Activated CD8-positive, alpha-beta T cell treated with anti-CD3 and anti-CD28 coated beads, Interleukin-2, amount 10 ng/mL, durations not matched to agents 7 days and 5 days (primary cell): ENCODE results near the gene PDE4B. TPM values are rescaled to one million over a fixed set of nuclear protein-coding genes. Genes with fewer than 3 reads are reported as not detected.
A peak's percentile ranks its signal among the peaks of the same experiment; 100 is the strongest.
"Not testable (repeated sequence)": the region's sequence is repeated elsewhere in the genome, so short reads cannot be mapped to it uniquely, and the experiment has no call there.

Experiments used
- ATAC-seq: fragments of 150-1000 bp; cut with Tn5 transposase; one replicate; pipeline ENCODE4 v1.10.0; 2021; ENCODE audit warnings: moderate library complexity
- CTCF ChIA-PET: fragments of 350-600 bp; sonication (Branson Sonifier 250); formaldehyde crosslinking; loops from one replicate; lab custom pipeline; 2021; ENCODE audit warnings: antibody characterized with exemption; lab: Charles Lee
- POLR2A ChIA-PET: fragments of 350-600 bp; sonication (Branson Sonifier 250); formaldehyde crosslinking; loops from one replicate; lab custom pipeline; 2021; ENCODE audit warnings: antibody characterized with exemption; lab: Charles Lee
- DNase-seq: peaks from one replicate; pipeline ENCODE4 v3.0.0-alpha.2; 2020
- H3K27ac Mint-ChIP-seq: one replicate; pipeline ENCODE4 v1.8.0; 2021; ENCODE audit warnings: mild to moderate bottlenecking, mixed read lengths
- H3K27me3 Mint-ChIP-seq: one replicate; pipeline ENCODE4 v1.8.0; 2021; ENCODE audit warnings: low read depth, mixed read lengths
- H3K36me3 Mint-ChIP-seq: one replicate; pipeline ENCODE4 v1.8.0; 2021; ENCODE audit warnings: low read depth, mixed read lengths
- H3K4me1 Mint-ChIP-seq: one replicate; pipeline ENCODE4 v1.8.0; 2021; ENCODE audit warnings: low read depth, mixed read lengths
- H3K4me3 Mint-ChIP-seq: one replicate; pipeline ENCODE4 v1.8.0; 2021; ENCODE audit warnings: mild to moderate bottlenecking, mixed read lengths
- H3K9me3 Mint-ChIP-seq: one replicate; pipeline ENCODE4 v1.8.0; 2022; ENCODE audit warnings: mixed read lengths; ENCODE audit not compliant: insufficient read depth
- total RNA-seq, 2 experiments: library from RNA; stranded (reverse); gene quantifications; one replicate each; pipeline ENCODE4 v1.2.3, GENCODE V29; 2021

PDE4B gene
- total RNA-seq, 2 experiments from 2014 or later = 21.4 to 24.3 TPM

GRCh38 chr1:66305927-66306326 lies 513.2 kb downstream of the PDE4B start:
- CTCF ChIA-PET = interaction anchor here (0.6 to 7.1 kb wide), 7 partner anchors 11 to 141 kb away, joined by 3 to 33 read pairs (median 4); no protein-coding TSS in a partner anchor
- H3K27ac Mint-ChIP-seq = no peak overlapping the region
- no peaks in the 10 kb centered on the region for H3K36me3 Mint-ChIP-seq
- H3K4me3 Mint-ChIP-seq = no peak overlapping the region
- DNase-seq (no peak), ATAC-seq (no peak)
- H3K9me3 Mint-ChIP-seq = no peaks in the 10 kb centered on the region
- peaks cover 27% of the 10 kb centered on the region for H3K4me1 Mint-ChIP-seq
- POLR2A ChIA-PET = no interaction called here
- no peaks in the 10 kb centered on the region for H3K27me3 Mint-ChIP-seq

- ATAC-seq (no peak), DNase-seq (no peak)
- no peak overlapping the region for H3K4me3 Mint-ChIP-seq
- POLR2A ChIA-PET = no interaction called here
- H3K27me3 Mint-ChIP-seq = no peaks in the 10 kb centered on the region
- no peaks in the 10 kb centered on the region for H3K36me3 Mint-ChIP-seq
- CTCF ChIA-PET = interaction anchor here (0.7 kb wide), 1 partner anchor 137 kb away, joined by 3 read pairs; no protein-coding TSS in a partner anchor
- no peaks in the 10 kb centered on the region for H3K4me1 Mint-ChIP-seq
- no peak overlapping the region for H3K27ac Mint-ChIP-seq
- H3K9me3 Mint-ChIP-seq = no peaks in the 10 kb centered on the region
Measured at GRCh38 chr1:66309006-66309741, 516.5 kb downstream of the PDE4B start.

- CTCF ChIA-PET = interaction anchor here (1.4 to 1.9 kb wide), 2 partner anchors 10 to 132 kb away, joined by 3 to 4 read pairs; no protein-coding TSS in a partner anchor
- H3K4me3 Mint-ChIP-seq = no peak overlapping the region
Measured at GRCh38 chr1:66311092-66311491, 518.4 kb downstream of the PDE4B start.

GRCh38 chr1:66311628-66312027 lies 518.9 kb downstream of the PDE4B start:
- Mint-ChIP-seq H3K4me1 (peaks cover 10% of the 10 kb centered on the region), H3K27me3 (no peaks in the 10 kb centered on the region), H3K27ac (no peak overlapping the region), H3K36me3 (no peaks in the 10 kb centered on the region), H3K4me3 (no peak overlapping the region), H3K9me3 (no peaks in the 10 kb centered on the region)
- DNase-seq = no peak
- POLR2A ChIA-PET = no interaction called here
- CTCF ChIA-PET = interaction anchor here (1.1 to 1.9 kb wide), 3 partner anchors 8 to 131 kb away, joined by 3 to 4 read pairs (median 4); no protein-coding TSS in a partner anchor
- ATAC-seq = no peak

More at GRCh38 chr1:66311092-66311491, 518.4 kb downstream of the PDE4B start:
- POLR2A ChIA-PET = no interaction called here
- DNase-seq (no peak), ATAC-seq (no peak)
- no peaks in the 10 kb centered on the region for H3K36me3 Mint-ChIP-seq
- H3K27ac Mint-ChIP-seq = no peak overlapping the region
- H3K4me1 Mint-ChIP-seq = peaks cover 5% of the 10 kb centered on the region
- H3K9me3 Mint-ChIP-seq = no peaks in the 10 kb centered on the region
- H3K27me3 Mint-ChIP-seq = no peaks in the 10 kb centered on the region

GRCh38 chr1:66312271-66312990 lies 519.7 kb downstream of the PDE4B start:
- POLR2A ChIA-PET = no interaction called here
- Mint-ChIP-seq H3K27me3 (no peaks in the 10 kb centered on the region), H3K36me3 (no peaks in the 10 kb centered on the region), H3K27ac (no peak overlapping the region), H3K4me3 (no peak overlapping the region), H3K4me1 (peaks cover 17% of the 10 kb centered on the region), H3K9me3 (no peaks in the 10 kb centered on the region)
- CTCF ChIA-PET = interaction anchor here (1.1 to 1.9 kb wide), 3 partner anchors 9 to 130 kb away, joined by 3 to 4 read pairs (median 4); no protein-coding TSS in a partner anchor
- DNase-seq = no peak
- ATAC-seq = no peak

GRCh38 chr1:66313429-66313828 lies 520.7 kb downstream of the PDE4B start:
- no peaks in the 10 kb centered on the region for H3K36me3 Mint-ChIP-seq
- peaks cover 17% of the 10 kb centered on the region for H3K4me1 Mint-ChIP-seq
- no peak overlapping the region for H3K4me3 Mint-ChIP-seq
- POLR2A ChIA-PET = no interaction called here
- ATAC-seq (no peak), DNase-seq (no peak)
- no peak overlapping the region for H3K27ac Mint-ChIP-seq
- H3K27me3 Mint-ChIP-seq = no peaks in the 10 kb centered on the region
- CTCF ChIA-PET = no interaction called here
- no peaks in the 10 kb centered on the region for H3K9me3 Mint-ChIP-seq

- H3K9me3 Mint-ChIP-seq = no peaks in the 10 kb centered on the region
- no peak for DNase-seq
- CTCF ChIA-PET = no interaction called here
- H3K27me3 Mint-ChIP-seq = no peaks in the 10 kb centered on the region
- H3K27ac Mint-ChIP-seq = no peak overlapping the region
- no peak overlapping the region for H3K4me3 Mint-ChIP-seq
- ATAC-seq = no peak
- POLR2A ChIA-PET = no interaction called here
- peaks cover 17% of the 10 kb centered on the region for H3K4me1 Mint-ChIP-seq
- H3K36me3 Mint-ChIP-seq = no peaks in the 10 kb centered on the region
Measured at GRCh38 chr1:66315671-66316070, 523.0 kb downstream of the PDE4B start.

GRCh38 chr1:66316464-66317247 lies 524.0 kb downstream of the PDE4B start:
- H3K9me3 Mint-ChIP-seq = no peaks in the 10 kb centered on the region
- ChIA-PET CTCF (interaction anchor here (1.0 to 1.2 kb wide), 2 partner anchors 10 to 14 kb away, joined by 4 read pairs; no protein-coding TSS in a partner anchor), POLR2A (no interaction called here)
- peaks cover 17% of the 10 kb centered on the region for H3K4me1 Mint-ChIP-seq
- peaks cover 3% of the 10 kb centered on the region for H3K36me3 Mint-ChIP-seq
- no peak overlapping the region for H3K4me3 Mint-ChIP-seq
- no peaks in the 10 kb centered on the region for H3K27me3 Mint-ChIP-seq
- peak; percentile 49 for ATAC-seq
- peak overlapping the region; percentile 53 for H3K27ac Mint-ChIP-seq
- DNase-seq = no peak

GRCh38 chr1:66317248-66317515 lies 524.5 kb downstream of the PDE4B start:
- H3K4me3 Mint-ChIP-seq = no peak overlapping the region
- peaks cover 6% of the 10 kb centered on the region for H3K36me3 Mint-ChIP-seq
- ChIA-PET CTCF (interaction anchor here (1.0 to 1.2 kb wide), 2 partner anchors 11 to 14 kb away, joined by 4 read pairs; no protein-coding TSS in a partner anchor), POLR2A (no interaction called here)
- ATAC-seq (peak; percentile 53), DNase-seq (no peak)
- no peaks in the 10 kb centered on the region for H3K27me3 Mint-ChIP-seq
- no peaks in the 10 kb centered on the region for H3K9me3 Mint-ChIP-seq
- H3K4me1 Mint-ChIP-seq = peaks cover 20% of the 10 kb centered on the region
- H3K27ac Mint-ChIP-seq = peak overlapping the region; percentile 53

- no peak overlapping the region for H3K27ac Mint-ChIP-seq
- H3K4me3 Mint-ChIP-seq = no peak overlapping the region
- H3K4me1 Mint-ChIP-seq = peaks cover 32% of the 10 kb centered on the region
- POLR2A ChIA-PET = no interaction called here
- peaks cover 5% of the 10 kb centered on the region for H3K9me3 Mint-ChIP-seq
- DNase-seq (no peak), ATAC-seq (no peak)
- no peaks in the 10 kb centered on the region for H3K27me3 Mint-ChIP-seq
- CTCF ChIA-PET = interaction anchor here (0.6 to 1.8 kb wide), 6 partner anchors 8 to 1013 kb away, joined by 3 to 7 read pairs (median 4); no protein-coding TSS in a partner anchor
- peaks cover 12% of the 10 kb centered on the region for H3K36me3 Mint-ChIP-seq
Measured at GRCh38 chr1:66320231-66320630, 527.5 kb downstream of the PDE4B start.

- H3K36me3 Mint-ChIP-seq = peaks cover 12% of the 10 kb centered on the region
- ATAC-seq, H3K9me3 Mint-ChIP-seq, POLR2A ChIA-PET, DNase-seq, H3K4me3 Mint-ChIP-seq, H3K27me3 Mint-ChIP-seq, H3K27ac Mint-ChIP-seq: not testable (repeated sequence)
- CTCF ChIA-PET = interaction anchor here (1.1 to 1.2 kb wide), 2 partner anchors 17 to 66 kb away, joined by 3 read pairs; no protein-coding TSS in a partner anchor
- peaks cover 29% of the 10 kb centered on the region for H3K4me1 Mint-ChIP-seq
Measured at GRCh38 chr1:66322462-66322861, 529.8 kb downstream of the PDE4B start.
